GM21367 (cell line): ENCODE results near the gene C16orf82.

Experiments used
- ATAC-seq: cut with Tn5 transposase; IDR thresholded peaks from one replicate; pipeline ENCODE4 v1.9.1; 2021; ENCODE audit not compliant: unreplicated experiment

The C16orf82 gene

DNA sequence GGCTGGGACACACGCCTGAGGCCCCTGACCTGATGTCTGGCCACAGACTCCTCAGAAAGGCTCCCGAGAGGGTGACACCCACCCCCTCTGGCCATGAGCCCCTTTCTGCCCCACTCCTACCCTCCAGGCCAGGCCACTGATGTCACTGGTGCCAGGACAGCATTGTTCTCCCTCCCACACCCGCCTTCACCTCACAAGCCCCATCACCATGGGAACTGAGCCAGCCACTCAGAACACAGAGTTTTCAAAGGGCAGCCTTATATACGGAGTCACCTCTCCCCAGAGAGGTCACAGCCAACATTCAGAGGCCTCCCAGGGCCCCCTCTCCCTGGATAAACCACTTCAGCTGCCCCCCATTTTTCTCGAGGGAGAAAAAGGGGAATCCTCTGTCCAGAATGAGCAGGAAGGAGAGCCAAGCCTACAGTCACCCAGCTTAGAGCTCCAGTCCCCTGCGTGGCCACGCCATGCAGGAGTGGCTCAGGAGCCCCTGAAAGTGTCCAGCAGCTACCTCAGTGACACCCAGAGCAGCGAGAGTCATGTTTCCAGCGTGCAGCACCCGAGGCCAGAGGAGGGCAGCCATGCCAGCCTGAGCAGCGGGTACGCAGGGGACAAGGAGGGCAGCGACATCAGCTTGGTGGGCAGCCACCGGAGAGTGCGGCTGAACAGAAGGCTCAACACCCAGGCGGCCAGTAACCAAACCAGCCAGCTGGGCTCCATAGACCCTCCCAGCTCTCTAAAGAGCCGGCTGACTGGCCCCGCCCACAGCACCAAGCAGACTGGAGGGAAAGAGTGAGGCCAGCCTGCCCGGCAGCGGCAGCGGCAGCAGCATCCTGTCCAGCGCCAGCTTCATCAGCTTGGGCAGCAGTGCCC is at the start of gene C16orf82:
Gene C16orf82, plus strand, starts transcription at position 260 of the 870 bp plus-strand sequence.
- no peak for ATAC-seq

DNA sequence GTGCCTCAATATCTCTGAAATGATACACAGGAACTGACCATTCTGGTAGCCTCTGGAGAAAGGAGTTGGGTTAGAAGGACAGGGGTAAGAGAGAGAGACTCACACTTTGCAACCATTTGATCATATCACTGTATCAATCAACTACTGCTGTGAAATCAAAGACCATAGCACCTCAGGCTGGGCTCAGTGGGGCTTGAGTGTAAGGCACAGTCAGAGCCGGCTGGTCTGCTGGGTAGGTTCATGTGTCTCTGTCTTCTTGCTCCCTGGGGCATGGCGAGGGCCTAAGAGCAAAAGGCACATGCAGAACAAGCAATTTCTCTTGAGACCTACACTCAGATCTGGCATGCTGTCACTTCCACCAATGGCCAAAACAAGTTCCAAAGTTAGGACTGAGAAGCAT is 46.7 kb upstream of the C16orf82 start:
- no peak for ATAC-seq

DNA sequence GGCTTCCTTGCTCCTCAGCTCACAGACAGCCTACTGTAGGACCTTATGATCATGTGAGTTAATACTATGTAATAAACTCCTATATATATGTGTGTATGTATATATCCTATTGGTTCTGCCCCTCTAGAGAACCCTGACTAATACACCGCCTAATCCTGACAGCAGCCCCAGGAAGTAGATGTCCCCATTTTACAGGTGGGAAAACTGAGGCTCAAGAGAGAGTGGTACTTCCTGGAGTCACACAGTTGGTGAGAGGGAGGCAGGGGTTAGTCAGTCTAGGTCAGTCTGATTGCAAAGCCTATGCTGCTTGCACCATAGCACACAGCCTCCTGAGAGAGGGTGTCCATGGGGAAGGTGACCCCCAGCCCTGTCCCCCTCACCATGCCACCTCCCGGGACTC is 42.7 kb upstream of the C16orf82 start:
- ATAC-seq: no peak

DNA sequence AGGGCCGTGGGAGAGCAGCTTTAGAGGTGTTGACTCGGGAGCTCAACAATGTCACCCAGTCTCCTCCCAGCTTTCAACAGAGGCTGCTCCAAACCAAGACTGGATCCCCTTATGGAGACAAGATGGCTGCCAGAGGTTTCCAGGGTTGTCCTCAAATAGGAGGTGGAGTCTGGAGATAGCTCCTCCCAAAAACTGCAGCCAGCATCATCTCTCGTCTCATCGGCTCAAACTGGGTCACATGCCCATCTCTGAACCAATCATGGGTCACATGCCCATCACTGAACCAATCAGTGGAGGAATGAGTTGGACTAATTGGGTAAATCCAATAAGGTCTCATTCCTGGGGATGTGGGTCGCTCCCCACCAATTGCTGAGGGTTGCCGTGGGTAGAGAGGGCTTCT is 41.1 kb upstream of the C16orf82 start:
- ATAC-seq: no peak

DNA sequence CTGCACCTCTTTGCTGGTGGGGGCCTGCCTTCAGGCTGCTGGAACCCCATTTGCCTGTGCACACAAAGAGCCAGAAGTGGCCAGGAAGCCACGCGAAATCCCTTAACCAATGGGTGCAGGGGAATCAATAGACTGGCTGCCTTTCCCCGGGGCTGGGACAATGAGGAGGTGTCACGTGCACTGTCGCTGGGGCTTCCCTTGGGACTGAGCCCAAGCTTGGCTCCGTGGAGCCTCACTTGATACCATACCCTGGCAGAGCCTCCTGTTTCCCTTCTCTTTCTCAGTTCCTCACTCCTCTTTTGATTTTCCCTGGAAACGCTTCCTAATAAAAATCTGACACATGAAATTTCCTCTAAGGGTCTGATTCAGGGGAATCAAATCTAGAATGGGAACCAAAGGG is 38.8 kb upstream of the C16orf82 start:
- ATAC-seq: no peak

DNA sequence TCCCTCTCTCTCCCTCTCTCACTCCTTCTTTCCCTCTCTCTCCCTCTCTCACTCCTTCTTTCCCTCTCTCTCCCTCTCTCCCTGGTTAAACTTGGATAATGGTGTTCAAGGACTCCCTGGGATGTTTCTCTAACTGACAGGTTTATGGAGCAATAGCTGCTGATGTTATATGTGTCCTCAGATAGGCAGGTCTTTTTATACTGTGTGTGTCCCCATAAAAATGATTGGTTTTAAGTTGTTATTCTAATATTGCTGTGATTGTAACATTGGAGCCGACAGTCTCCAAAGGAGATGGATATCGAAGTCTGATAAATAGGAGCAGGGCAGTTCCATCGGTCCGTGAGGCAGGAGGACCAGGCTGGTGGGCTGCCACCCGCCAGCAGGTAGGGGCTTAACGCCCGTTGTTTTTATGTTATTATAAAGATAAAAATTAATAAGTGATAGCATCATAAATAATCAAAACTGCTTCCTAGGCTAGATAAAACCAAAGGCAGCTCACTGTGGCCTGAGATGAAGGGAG is 38.1 kb upstream of the C16orf82 start:
- no peak for ATAC-seq

DNA sequence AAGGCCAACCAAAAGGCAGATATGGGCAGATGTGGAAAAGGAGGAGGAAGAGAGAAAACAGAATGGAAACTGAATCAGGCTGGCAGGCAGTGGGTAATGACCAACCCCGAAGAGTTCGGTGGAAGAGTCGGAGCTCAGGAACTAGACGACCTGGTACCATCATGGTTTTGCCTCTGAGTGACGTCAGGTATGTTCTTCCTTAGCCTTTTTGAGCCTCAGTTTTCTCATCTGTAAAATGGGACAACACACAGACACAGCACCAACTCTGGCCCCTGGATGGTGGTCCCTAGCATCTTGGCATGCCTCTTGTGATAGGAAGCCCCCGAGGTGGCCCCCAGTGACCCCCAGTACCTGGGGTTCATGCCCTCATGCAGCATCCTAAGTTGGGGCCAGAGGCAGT is 37.2 kb upstream of the C16orf82 start:
- no peak for ATAC-seq

DNA sequence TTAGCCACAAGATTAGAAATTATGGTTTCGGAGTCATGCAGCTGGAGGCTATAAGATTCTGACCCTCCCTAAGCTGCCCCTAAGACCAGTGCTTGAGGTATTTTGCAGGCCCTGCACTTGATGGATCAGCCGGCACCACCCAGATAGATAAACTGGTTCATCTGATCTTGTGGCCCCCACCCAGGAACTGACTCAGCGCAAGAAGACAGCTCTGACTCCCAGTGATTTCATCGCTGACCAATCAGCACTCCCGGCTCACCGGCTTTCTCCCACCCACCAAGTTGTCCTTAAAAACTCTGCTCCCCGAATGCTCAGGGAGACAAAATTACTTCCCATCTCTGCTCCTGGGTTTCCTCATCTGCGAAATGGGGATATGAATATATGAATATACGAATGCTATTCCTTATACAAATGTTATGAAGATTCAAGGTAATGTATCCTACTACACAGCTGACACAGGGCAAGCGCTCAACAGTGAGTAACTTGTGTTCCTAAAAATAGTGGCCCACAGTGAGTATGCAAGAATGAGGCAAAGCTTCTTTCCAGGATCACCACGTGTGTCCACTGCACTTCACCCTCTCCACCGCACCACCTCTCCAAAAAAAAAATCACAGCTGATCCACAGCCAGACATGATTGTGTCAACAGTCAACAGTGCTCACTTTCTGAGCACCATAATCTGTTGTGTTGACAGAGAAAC is 33.3 kb upstream of the C16orf82 start:
- no peak for ATAC-seq

DNA sequence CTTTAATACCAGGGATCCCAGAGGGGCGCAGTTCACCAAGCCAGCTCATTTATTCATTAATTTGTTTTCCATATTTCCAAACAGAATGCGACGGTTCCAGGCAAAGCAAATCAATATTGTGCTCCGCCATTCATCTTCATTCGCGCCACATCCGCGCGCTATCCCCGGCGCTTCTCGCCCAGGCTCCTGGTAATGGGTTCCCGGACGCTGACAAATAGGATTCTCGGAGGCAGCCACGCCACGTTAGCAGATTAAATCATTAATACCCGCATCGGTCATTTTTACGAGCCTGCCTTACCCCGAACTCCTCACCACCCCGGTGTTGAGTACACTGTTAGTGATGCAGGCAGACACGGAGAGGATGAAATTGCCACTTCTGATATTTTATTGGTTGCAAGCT is 26.0 kb upstream of the C16orf82 start:
- no peak for ATAC-seq

DNA sequence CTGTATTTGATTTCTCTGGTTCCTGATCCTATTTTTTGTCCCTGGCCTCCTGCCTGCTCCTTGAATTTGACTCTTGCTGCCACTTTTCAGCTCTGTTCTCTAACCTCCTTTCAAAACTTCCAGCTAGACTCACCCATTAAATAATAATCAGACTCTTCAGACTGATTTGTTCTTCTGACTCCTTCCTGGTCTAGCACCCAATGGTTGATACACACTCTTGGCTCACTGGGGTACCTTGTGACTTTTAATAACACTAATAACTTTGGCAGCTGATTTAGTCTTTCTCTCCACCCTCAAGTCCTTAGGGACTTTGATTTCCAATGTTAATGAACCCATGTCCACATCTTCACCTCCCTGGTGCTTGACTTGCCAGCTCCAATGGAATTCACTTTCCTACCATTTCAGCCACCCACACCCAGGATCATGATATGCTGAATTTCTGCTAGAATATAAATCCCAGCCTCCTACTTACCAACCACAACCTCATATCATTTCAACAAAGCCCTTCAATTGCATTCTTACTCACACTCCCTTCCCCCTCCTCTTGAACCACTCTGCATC is 19.7 kb upstream of the C16orf82 start:
- no peak for ATAC-seq

DNA sequence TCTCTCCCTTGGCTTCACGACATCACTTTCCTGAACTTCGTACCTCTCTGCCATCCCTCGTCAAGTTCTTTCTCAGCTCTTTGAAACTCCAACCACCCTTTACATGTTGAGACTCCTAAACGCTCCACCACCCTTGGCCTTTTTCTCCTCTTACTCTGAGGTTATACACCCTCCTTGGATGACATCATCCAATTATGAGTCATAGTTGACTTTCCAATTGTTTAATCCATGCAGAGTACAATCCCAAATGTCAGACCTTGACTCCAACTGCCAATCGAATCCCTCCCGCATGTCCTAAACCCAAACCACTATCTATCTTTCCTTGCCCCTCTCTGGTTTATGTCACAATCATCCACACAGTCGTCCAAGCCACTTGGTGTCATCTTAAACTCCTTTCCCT is 18.4 kb upstream of the C16orf82 start:
- ATAC-seq: no peak

DNA sequence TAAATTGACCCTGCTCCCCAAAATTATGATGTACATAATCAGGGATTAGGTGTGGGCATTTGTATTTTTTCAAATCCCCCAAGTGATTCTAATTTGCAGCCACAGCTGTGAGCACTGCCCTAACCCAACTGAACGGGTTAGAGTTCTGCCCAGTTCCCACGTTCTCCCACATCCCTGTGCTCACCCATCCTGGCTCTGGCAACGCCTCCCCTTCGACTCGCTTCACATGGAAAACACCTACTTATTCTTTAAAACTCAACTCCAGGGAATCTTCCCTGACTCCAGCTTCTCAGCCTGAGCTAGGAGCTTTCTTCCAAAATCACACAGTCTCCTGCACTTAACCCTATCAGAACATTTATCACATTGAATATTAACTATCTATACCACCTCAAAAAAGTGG is 17.6 kb upstream of the C16orf82 start:
- ATAC-seq: no peak

DNA sequence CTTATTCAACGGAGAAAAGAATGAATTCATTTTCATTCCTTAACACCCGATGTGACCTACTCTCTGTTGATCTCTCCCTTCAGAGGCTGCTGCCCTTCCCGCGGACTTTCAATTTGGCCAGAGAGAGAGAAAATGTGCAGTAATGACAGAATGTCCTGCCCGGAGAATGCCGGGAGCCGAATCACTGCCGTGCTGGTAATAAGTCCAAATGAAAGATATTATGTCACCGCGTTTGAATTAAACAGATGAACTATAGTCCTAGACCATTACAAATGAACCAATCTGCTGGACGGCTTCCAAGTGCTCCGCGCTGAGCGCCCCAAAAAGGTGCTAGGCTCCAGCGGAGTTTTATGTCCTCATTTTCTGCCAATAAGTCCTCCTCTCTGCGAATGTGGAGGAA is 14.7 kb upstream of the C16orf82 start:
- no peak for ATAC-seq

DNA sequence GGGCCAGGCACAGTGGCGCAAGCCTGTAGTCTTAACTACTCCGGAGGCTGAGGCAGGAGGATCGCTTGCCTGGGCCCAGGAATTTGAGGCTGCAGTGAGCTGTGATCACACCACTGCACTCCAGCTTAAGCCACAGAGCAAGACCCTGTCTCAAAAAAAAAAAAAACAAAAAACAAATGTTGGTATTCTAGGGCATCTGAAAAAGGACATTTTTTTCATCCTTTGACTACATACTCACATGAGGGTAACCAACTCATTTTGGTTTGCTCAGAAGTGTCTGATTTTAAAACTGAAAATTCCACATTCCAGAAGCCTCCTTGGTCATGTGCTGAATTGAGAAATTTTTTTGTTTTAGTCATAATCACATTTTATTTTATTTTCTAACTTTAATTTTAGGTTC is 12.7 kb upstream of the C16orf82 start:
- ATAC-seq: no peak

DNA sequence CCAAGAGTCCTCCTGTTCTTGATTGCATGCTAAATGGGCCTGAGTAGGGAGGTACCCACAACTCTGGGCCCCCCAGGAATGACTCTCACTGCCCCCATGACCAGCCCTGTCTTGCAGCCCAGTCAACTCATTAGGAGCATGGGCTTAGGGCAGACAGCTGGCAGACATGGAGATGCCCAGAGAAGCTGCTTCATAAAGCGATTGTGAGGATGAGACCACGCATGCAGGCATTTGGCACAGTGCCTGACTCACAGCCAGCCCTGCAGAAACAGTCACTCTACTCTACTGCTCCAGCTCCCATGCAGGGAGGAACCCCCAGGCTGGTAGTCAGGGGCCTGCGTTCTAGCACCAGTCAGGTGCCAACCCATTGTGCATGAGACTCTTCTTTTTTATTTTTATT is 8.4 kb upstream of the C16orf82 start:
- no peak for ATAC-seq

DNA sequence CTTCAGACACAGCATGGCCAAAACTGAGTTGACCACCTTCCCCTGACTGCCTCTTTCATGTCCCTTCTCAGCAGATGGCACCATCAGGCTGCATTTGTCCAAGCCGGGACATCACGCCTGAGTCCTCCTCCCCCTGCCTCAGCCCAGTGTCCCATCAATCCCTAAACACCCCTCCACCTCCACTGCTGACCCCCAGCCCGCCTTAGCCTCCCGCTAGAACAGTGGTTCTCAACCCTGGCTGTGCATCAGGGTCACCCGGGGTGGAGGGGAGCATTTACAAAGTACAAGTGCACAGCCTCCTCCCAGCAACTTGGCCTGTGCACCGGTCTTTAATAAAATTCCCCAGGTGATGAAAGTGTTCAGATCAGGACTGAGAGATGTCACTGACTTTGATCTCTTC is 4.0 kb downstream of the C16orf82 start:
- ATAC-seq: no peak

DNA sequence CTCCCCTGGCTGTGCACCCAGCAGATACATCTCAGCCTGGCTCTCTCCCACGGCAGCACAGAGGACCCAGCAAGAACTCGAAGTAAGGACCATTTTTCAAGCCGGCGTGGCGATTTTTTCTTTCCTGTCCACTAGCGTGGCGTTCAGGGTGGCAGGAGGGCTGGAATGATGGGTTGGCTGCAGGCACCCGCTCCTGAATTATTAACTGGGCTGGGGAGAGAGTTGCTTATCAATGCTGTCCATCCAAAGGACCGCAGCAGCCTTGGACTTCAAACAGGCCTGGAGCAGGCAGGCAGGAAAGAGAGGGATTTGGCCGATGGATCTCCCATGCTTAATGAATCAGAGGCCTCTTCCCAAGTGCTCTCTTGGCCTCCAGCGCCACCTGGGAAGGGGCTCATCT is 7.0 kb downstream of the C16orf82 start:
- no peak for ATAC-seq

DNA sequence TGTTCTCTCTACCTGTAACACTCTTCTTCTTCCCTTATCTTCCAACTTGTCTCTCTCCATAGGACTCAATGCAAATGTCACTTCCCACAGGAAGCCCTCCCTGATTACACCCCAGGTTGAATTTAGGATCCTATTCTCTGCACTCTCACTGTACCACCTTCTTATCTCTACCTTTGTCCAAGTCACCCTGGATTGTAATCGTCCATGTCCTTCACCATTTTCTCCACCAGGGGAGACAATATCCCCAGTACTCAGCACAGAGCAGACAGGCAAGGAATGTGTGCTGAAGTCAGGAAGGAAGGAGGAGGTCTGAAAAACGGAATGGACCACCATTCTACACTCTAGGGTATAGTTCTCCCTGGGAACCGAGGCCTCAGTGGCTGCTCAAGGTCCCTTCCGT is 14.2 kb downstream of the C16orf82 start:
- no peak for ATAC-seq

DNA sequence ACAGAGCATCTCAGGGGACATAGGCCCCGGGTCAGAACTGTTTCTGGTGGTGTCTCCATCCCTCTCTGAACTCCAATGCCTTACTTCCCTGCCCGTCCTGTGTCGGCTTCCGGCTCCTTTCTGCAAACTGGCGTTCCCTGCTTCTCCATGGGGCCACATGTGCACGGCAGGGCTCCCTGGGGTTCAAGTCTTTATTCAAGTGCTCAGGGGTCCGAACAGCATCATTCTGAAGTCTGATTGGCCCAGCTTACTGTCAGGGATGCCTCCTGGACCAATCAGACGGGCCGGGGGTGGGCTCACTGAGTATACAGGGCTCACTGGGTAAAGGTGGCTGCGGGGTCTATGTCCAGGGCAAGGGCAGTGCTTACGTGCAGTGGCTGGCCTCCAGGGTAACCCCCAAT is 17.1 kb downstream of the C16orf82 start:
- no peak for ATAC-seq

DNA sequence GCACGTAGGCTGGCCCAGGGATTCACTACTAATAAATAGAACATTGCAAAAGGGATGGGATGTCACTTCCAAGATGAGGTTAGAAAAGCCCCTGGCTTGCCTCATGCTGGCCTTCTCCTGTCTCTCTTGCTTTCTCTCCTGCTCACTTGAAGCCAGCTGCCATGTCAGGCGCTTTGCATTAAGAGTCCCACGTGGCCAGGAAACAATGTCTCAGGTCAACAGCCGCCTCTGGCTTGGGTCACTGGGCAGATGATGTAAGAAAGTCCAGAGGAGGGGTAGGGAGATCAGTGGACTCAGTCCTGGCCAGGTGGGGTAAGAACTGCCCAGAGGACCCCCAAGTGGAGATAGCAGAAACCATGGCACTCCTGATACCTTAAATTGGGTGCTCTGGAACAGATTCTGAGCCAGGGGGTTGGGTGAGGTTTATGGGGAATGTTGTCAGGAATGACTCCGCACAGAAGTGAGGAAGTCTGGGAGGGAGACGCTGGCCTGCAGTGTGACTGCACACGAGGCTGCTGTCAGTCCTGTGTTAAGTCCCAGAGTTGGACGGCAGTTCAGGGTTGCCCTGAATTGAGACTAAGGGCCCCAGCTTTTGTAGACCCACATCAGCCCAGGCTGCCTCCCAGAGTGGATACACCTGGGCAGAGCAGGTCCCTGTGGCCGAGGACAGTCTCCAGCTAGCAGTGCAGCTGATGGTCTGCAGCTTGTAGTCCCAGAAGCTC is 17.7 kb downstream of the C16orf82 start:
- no peak for ATAC-seq

DNA sequence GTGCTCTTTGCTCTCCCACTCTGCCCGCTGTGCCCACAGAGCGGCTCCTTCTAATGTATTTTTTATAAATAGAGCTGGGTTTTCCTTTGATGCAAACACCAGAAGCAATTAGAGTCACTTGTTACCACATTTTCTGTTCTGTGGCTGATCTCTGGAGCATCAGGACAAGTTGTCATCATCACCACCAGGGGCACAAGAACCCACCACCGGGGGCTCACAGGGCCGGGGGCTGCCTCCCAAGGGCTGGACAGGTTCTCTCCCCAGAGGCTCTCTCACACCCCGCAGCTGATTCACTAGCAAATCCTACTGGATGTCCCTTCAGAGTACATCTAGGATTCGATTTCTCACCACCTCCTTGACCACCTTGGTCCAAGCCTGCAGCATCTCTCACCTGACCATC is 18.5 kb downstream of the C16orf82 start:
- no peak for ATAC-seq
